Measurements from ENCODE around the gene FAXDC2.

FAXDC2 gene

DNA sequence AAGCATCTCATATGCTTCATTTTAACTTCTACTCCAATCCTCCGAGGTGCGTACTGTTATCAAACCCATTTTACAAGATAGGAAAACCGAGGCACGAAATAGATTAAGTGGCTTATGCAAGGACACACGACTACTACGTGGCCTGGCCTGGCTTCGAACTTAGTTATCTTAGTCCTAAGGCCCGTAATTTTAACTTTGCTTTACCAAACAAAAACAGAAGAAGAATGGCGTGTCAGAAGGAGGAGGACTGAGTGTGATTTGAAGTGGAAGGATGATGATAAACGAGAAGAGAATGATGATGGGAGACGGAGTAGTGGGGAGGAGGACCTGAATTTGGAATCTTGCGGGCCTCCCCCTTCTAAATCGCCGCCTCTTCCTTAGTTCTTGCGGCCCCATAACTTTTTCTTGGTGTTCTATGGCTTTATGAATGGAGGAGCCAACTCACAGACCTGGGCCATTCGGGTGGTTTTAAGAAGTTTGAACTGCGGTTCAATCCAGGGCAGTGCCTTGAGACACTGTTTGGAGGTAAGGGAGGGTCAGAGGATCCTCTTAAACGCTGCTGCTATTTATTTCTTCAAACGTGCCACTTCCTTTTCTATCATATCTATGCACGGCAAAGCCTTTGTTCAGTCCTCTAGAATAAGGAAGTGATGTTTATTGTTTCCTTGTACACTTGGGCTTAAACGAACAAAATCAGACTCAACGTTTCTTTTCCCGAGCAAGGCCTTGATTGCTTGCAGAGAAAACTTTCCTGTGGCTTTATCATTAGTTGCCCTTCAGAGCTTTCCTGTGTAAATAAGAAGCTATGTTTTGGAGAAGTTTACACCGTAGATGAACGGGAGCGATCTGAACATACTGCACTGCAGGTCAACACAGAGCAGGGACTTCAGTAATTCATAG lies 8.8 kb upstream of the FAXDC2 start:
- peak overlapping the region; percentile 93 for H3K27ac ChIP-seq (ENCODE audit: low read depth, low read length)
- H3K4me1 ChIP-seq (ENCODE audit: control insufficient read depth, insufficient read depth, low read length), result peaks cover 13% of the 10 kb centered on the region

DNA sequence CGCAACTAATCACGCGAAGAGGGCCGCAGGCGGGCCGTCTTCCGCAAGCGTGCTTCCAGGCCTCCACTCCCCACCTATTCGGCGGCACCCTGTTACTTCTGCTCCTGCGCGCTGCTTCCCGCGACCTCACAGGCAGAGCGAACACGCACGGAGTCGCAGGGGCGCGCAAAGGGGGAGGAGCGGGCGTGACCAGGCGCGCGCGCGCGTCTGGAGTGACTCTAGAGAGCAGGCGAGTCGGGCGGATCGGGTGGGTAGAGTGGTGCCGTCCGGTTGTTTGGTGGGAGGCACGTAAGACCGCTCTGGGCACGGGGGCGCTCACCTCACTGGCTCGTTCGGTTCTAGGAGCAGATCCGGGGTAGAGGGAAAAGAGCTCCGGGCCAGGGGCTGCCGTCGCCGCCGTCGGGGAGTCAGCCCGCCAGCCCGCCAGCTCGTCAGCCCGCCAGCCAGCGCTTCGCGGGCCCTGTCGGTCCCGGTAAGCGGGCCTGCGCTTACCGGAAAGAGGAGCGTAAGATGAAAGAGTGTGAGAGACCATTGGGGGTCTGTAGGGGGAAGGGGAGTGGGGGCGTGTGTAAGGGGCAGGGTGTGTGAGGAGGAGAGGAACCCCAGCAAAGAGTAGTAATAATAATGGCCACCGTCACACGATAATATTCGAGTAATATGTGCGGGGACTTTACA lies 8.0 kb upstream of the FAXDC2 start, which contains the start of gene CNOT8:
Gene CNOT8 (plus strand): TSS at position 331 of the 675 bp plus-strand sequence. CDS start 4,652 bp downstream, outside the sequence.
- peak within 1 kb of the TSS; percentile 85 for H3K9ac ChIP-seq (ENCODE audit: low read length)
- peak within 1 kb of the TSS; percentile 95 for H3K4me3 ChIP-seq (ENCODE audit: low read length)
- no peaks in the 10 kb centered on the region for H3K36me3 ChIP-seq (ENCODE audit: control insufficient read depth, insufficient read depth, low read length)
- H3K27ac ChIP-seq (ENCODE audit: low read depth, low read length), result peak within 1 kb of the TSS; percentile 93
- H3K4me1 ChIP-seq (ENCODE audit: control insufficient read depth, insufficient read depth, low read length), result peaks cover 13% of the 10 kb centered on the region
- no peaks in the 10 kb centered on the region for H3K27me3 ChIP-seq (ENCODE audit: control insufficient read depth, insufficient read depth, low read length)

More for the DNA sequence above, 8.8 kb upstream of the FAXDC2 start:
- H3K4me3 ChIP-seq (ENCODE audit: low read length), result peak overlapping the region; percentile 95
- H3K9ac ChIP-seq (ENCODE audit: low read length), result peak overlapping the region; percentile 45
- no peaks in the 10 kb centered on the region for H3K36me3 ChIP-seq (ENCODE audit: control insufficient read depth, insufficient read depth, low read length)
- no peaks in the 10 kb centered on the region for H3K27me3 ChIP-seq (ENCODE audit: control insufficient read depth, insufficient read depth, low read length)

DNA sequence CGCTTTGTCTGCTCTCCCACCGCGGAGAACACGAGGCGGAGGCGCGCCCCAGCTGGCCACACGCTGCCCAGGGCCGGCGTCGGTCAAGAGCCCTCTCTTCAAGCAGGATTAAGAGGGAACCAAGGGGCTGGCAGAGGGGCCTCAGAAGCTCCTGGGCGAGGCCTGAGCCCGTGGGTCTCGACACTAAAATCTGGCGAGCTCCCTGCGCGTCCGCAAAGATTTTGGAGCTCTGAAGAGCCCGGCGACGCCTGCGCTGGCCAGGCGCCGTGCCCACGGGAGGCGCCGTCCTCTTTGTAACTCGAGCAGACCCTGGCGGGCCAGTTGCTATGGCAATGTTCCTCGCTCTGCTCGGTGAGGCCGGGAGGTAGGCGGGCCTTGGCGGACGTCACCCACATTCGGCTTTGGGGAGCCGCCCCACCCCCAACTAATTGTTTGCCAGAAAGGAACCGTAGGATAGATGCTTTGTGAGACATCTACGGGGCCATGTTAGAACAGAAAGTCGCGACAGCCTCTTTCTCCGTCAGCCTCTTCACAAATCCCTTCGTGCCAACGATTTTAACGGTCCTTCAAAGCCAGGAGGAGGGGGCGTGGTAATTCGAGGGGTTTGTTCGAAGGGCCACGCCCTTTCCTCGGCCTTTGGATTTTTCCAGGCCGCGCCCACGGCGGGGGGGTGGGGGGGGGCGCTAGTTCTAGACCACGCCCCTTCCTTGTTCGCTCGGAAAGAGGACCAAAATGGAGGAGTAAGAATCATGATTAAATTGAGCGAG lies 7.3 kb upstream of the FAXDC2 start:
- peak overlapping the region; percentile 85 for H3K9ac ChIP-seq (ENCODE audit: low read length)
- no peaks in the 10 kb centered on the region for H3K36me3 ChIP-seq (ENCODE audit: control insufficient read depth, insufficient read depth, low read length)
- no peaks in the 10 kb centered on the region for H3K27me3 ChIP-seq (ENCODE audit: control insufficient read depth, insufficient read depth, low read length)
- peak overlapping the region; percentile 93 for H3K27ac ChIP-seq (ENCODE audit: low read depth, low read length)
- peak overlapping the region; percentile 95 for H3K4me3 ChIP-seq (ENCODE audit: low read length)
- H3K4me1 ChIP-seq (ENCODE audit: control insufficient read depth, insufficient read depth, low read length), result peaks cover 13% of the 10 kb centered on the region

DNA sequence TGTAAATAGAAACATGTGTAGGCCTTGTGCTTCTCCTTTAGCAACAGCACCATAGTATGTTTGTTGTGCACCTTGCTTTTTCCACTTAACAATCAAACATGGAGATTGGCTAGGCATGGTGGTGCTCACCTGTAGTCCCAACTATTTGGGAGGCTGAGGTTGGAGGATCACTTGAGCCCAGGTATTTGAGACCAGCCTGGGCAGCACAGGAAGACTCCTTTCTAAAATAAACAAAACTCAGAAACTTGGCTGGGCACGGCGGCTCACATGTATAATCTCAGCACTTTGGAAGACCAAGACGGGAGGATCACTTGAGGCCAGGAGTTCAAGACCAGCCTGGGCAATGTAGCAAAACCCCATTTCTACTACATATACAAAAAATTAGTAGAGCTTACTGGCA lies 948 bp upstream of the FAXDC2 start:
- Histone ChIP-seq H3K27ac (ENCODE audit: low read depth, low read length) (peak overlapping the region; percentile 85), H3K4me3 (ENCODE audit: low read length) (no peak overlapping the region), H3K36me3 (ENCODE audit: control insufficient read depth, insufficient read depth, low read length) (no peaks in the 10 kb centered on the region), H3K27me3 (ENCODE audit: control insufficient read depth, insufficient read depth, low read length) (no peaks in the 10 kb centered on the region), H3K4me1 (ENCODE audit: control insufficient read depth, insufficient read depth, low read length) (peaks cover 11% of the 10 kb centered on the region), H3K9ac (ENCODE audit: low read length) (no peak overlapping the region)

DNA sequence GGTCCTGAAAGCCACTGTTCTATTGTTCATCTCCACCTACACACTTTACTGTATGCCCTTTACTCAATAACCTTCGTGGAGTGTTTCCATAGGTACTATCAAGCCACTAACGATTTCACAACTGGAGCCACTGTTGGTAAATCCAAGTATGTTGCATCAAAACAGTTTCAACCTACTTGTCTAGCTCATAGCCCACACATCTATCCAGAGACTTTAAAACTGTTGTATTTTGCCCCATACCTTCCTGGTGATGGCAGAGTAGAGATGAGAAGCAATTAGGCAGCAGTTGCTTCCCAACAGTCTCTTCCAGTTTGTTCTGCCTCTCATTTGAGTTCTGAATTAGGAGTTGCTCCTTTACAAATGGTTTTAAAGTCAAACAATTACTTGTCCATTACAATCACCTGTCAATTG lies 607 bp downstream of the FAXDC2 start:
- H3K27ac ChIP-seq (ENCODE audit: low read depth, low read length), result peak overlapping the region; percentile 85
- peaks cover 2% of the 10 kb centered on the region for H3K36me3 ChIP-seq (ENCODE audit: control insufficient read depth, insufficient read depth, low read length)
- H3K4me3 ChIP-seq (ENCODE audit: low read length), result peak overlapping the region; percentile 81
- no peaks in the 10 kb centered on the region for H3K27me3 ChIP-seq (ENCODE audit: control insufficient read depth, insufficient read depth, low read length)
- H3K9ac ChIP-seq (ENCODE audit: low read length), result peak overlapping the region; percentile 46
- H3K4me1 ChIP-seq (ENCODE audit: control insufficient read depth, insufficient read depth, low read length), result peaks cover 11% of the 10 kb centered on the region

DNA sequence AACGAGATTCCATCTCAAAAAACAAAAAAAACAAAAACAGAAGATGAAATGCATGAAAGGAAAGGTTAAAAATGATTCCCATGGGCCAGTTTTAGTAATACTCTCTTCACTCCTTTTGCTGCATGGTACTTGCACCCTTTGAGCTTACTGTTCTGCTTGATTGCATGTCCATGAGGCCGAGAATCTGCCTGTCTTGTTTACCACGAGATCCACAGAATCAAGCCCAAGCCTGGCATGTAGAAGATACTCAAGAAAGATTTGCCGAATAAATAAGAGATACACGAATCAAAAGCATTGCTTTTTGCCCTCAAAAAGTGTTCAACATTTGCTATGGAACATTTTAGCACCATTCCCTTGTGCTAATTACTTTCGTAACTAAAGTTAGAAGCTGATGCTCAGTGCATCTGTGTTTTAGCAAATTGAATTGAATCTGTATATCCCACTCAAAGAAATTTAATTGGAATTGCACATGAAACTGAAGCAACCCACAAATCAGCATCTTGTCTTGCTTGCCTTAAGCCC lies 1.1 kb downstream of the FAXDC2 start:
- peaks cover 11% of the 10 kb centered on the region for H3K4me1 ChIP-seq (ENCODE audit: control insufficient read depth, insufficient read depth, low read length)
- peak overlapping the region; percentile 81 for H3K4me3 ChIP-seq (ENCODE audit: low read length)
- no peak overlapping the region for H3K9ac ChIP-seq (ENCODE audit: low read length)
- no peaks in the 10 kb centered on the region for H3K27me3 ChIP-seq (ENCODE audit: control insufficient read depth, insufficient read depth, low read length)
- peaks cover 2% of the 10 kb centered on the region for H3K36me3 ChIP-seq (ENCODE audit: control insufficient read depth, insufficient read depth, low read length)
- peak overlapping the region; percentile 85 for H3K27ac ChIP-seq (ENCODE audit: low read depth, low read length)

DNA sequence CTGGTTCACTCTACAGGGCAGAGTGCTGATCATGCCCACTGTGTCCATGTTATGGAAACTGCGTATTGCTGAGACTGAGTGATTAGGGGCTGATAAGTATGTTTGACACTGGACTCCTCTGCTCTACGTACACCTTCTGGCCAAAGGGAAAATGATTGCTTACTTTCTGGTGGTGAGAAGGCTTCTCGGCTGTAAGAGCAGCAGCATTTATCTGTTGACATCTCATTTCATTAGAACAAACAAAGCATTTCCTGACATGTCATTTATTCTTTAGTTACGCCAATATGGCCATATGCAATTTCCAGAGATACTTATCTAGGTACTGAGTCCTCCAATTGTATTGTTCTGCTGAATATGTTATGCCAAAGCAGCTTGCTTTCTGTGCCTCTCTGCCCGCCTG lies 5.6 kb downstream of the FAXDC2 start:
- peaks cover 2% of the 10 kb centered on the region for H3K36me3 ChIP-seq (ENCODE audit: control insufficient read depth, insufficient read depth, low read length)
- H3K4me1 ChIP-seq (ENCODE audit: control insufficient read depth, insufficient read depth, low read length), result peaks cover 4% of the 10 kb centered on the region
- peak overlapping the region; percentile 25 for H3K4me3 ChIP-seq (ENCODE audit: low read length)
- no peaks in the 10 kb centered on the region for H3K27me3 ChIP-seq (ENCODE audit: control insufficient read depth, insufficient read depth, low read length)
- H3K27ac ChIP-seq (ENCODE audit: low read depth, low read length), result no peak overlapping the region
- H3K9ac ChIP-seq (ENCODE audit: low read length), result no peak overlapping the region

DNA sequence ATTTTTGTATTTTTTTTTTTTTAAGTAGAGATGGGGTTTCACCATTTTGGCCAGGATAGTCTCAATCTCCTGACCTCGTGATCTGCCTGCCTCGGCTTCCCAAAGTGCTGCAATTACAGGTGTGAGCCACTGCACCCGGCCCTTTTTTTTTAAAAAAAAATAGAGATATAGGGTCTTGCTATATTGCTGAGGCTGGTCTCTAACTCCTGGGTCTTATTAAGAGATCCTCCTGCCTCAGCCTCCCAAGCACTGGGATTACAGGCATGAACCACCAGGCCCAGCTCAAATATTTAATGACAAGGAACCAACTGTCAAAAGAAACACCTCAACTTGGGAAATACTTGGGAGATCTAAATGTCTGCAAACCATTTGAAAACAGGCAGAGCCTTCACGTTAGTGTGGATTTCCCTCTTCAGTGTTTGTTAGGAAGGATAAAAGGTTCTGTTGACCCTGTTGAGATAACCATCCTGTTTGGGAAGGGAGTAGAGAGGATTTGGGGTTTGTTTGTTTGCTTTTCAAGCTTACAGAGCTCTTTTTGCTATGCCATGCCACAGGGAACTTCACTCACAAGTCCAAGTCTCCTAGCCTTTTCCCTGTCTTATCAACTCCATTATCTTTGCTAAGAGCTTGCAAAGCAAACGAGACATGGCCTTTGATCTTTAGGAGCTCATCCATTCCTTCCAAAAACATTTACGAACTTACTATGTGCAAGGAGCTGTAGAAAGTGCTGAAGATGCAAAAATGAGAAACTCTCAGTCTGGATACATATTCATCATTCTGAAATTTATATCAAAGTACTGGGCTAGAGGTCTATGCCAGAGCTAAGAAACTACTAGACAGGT lies 7.5 kb downstream of the FAXDC2 start:
- Histone ChIP-seq H3K4me3 (ENCODE audit: low read length) (no peak overlapping the region), H3K9ac (ENCODE audit: low read length) (no peak overlapping the region), H3K36me3 (ENCODE audit: control insufficient read depth, insufficient read depth, low read length) (peaks cover 2% of the 10 kb centered on the region), H3K4me1 (ENCODE audit: control insufficient read depth, insufficient read depth, low read length) (peaks cover 4% of the 10 kb centered on the region), H3K27me3 (ENCODE audit: control insufficient read depth, insufficient read depth, low read length) (no peaks in the 10 kb centered on the region), H3K27ac (ENCODE audit: low read depth, low read length) (no peak overlapping the region)

DNA sequence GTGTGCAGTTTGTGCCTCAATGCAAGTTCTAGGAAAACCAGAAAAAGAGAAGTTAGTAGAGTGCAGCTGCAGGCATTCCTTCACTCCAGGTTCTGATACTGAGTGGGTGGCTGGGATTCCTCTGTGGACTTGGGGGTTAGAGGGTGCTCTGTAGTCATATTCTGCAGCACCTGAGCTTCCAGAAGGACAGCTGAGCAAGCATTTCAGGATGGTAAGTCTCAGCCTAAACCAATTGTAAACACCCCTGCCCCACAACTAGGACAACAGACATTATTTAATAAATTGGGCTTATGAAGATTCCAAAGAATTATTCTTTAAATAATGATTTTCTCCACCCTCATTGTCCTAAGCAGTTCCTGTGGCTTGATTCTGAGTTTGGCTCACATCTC lies 9.1 kb downstream of the FAXDC2 start:
- Histone ChIP-seq H3K27ac (ENCODE audit: low read depth, low read length) (no peak overlapping the region), H3K4me1 (ENCODE audit: control insufficient read depth, insufficient read depth, low read length) (peaks cover 4% of the 10 kb centered on the region), H3K36me3 (ENCODE audit: control insufficient read depth, insufficient read depth, low read length) (peaks cover 8% of the 10 kb centered on the region), H3K27me3 (ENCODE audit: control insufficient read depth, insufficient read depth, low read length) (no peaks in the 10 kb centered on the region), H3K4me3 (ENCODE audit: low read length) (no peak overlapping the region), H3K9ac (ENCODE audit: low read length) (no peak overlapping the region)

DNA sequence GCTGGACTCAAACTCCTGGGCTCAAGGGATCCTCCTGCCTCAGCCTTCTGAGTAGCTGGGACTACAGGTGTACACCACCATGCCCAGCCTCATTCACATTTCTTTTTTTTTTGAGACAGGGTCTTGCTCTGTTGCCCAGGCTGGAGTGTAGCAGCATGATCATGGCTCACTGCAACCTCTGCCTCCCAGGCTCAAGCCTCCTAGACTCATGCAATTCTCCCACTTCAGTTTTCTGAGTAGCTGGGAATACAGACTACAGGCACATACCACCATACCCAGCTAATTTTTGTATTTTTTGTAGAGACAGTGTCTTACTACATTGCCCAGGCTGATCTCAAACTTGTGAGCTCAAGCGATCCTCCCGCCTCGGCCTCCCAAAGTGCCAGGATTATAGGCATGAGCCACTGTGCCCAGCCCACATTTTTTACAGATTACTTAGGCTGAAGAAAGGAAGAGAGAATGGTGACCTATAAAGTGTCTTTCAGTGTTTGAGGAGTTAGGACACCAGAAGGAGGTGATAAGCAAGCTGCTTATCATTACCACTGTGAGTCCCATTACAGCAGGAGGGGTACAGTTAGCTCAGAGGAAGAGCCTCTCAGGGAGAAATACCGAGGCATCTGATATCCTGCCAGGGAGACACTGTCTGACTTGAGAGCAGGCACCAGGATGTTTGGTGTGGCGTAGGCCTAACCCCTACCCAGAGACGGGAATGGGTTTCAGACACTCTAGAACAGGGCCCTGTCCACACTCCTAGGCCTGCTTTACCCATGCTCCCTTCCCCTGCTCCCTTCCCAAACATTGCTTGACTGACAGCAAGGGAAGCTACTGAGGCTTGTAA lies 9.7 kb downstream of the FAXDC2 start:
- no peak overlapping the region for H3K27ac ChIP-seq (ENCODE audit: low read depth, low read length)
- H3K27me3 ChIP-seq (ENCODE audit: control insufficient read depth, insufficient read depth, low read length), result no peaks in the 10 kb centered on the region

More for the DNA sequence above, 9.7 kb downstream of the FAXDC2 start:
- Histone ChIP-seq H3K4me1 (ENCODE audit: control insufficient read depth, insufficient read depth, low read length) (peaks cover 4% of the 10 kb centered on the region), H3K36me3 (ENCODE audit: control insufficient read depth, insufficient read depth, low read length) (peaks cover 8% of the 10 kb centered on the region), H3K4me3 (ENCODE audit: low read length) (no peak overlapping the region), H3K9ac (ENCODE audit: low read length) (no peak overlapping the region)
